NK-92 treated with Interleukin-12 subunit alpha and Interleukin-12 subunit beta, amount 100 ng/mL, for 24 hours (cell line): Measurements from ENCODE around the gene AKT1.
"Not testable (repeated sequence)": the region's sequence is repeated elsewhere in the genome, so short reads cannot be mapped to it uniquely, and the experiment has no call there.

Source experiments
- DNase-seq: peaks from one replicate; lab custom pipeline; 2025; lab: John Stamatoyannopoulos, UW

The AKT1 gene

DNA sequence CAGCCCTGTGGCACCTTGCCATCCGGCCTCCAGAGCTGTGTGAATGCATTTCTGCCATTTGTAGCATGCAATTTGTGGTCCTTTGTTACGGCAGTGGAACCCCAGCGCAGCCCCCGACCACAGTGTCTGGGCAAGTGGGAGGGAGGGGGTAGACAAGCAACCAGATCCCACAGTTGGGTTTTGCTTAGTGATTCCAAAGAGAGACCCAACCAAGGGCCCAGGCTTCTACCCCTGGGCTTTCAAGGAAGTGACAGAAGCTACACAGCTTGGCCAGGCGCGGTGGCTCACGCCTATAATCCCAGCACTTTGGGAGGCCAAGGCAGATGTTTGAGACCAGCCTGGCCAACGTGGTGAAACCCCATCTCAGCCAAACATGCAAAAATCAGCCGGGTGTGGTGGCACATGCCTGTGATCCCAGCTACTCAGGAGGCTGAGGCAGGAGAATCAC lies 23.2 kb upstream of the AKT1 start:
- DNase-seq, result no peak

DNA sequence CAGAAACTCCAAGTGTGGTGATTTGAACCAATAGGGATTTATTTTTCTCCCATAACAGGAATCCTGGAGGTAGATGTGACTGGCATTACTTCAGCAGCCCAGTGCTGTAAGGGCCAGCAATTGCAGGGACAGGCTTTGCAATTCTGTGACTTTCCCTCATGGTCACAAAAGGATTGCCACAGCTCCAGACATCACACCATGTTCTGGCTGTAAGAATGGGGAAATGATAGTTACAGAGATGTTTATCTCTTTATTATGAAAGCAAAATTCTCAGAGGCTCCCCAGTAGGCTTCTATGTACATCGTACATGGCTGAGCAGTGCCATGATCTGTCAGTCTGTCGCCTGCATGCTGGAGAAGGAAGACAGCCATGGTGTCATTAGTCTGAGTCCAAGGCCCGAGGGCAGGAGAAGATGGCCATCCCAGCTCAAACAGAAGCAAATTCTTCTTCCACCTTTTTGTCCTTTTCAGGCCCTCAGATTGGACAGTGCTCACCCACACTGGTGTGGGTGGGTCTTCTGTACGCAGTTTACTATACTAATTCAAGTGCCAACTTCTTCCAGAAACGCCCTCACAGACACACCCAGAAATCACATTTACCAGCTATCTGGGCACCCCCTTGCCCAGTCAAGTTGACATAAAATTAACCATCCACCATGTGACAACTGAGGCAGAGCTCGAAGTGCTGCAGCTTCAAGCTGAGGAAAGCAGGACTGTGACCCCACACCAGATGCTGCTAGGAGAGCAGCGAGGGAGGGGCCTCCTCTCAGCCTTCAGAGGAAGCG lies 22.6 kb upstream of the AKT1 start:
- no peak for DNase-seq

DNA sequence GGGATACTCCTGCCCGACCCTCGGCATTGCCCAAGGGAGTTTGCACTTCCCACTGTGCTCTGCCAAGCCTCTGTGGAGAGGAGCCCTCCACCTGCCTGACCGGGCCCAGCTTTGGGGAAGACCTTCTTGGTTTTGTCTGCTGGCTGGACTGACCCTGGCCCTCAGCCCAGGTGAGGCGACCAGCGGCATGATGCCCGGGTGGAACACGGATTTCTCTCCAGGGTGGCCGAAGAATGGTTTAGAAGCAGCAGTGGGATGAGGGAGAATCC lies 21.0 kb upstream of the AKT1 start:
- DNase-seq, result no peak

DNA sequence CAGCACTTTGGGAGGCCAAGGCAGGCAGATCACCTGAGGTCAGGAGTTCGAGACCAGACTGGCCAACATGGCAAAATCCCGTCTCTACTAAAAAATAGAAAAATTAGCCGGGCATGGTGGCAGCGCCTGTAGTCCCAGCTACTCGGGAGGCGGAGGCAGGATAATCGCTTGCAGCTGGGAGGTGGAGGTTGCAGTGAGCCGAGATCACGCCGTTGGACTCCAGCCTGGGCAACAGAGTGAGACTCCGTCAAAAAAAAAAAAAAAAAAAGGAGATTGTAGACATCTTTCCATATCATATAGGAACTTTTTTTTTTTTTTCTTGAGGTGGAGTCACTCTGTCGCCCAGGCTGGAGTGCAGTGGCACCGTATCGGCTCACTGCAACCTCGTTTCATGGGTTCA lies 19.2 kb upstream of the AKT1 start:
- not testable (repeated sequence) for DNase-seq

DNA sequence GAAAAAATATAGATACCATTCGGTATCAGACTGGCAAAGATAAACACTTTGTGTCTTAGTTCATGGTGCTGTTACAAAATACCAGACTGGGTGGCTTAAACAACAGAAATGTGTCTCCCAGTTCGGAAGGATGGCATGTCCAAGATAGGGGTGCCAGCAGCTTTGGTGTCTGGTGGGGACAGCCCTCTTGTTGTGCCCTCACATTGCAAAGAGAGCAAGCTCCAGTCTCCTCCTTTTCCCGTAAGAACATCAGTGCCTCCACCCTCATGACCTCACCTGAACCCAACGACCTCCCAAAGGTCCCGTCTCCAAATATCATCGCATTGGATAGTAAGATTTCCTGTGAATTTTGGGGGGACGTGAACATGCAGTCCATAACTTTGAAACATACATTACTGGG lies 17.7 kb upstream of the AKT1 start:
- DNase-seq, result no peak

DNA sequence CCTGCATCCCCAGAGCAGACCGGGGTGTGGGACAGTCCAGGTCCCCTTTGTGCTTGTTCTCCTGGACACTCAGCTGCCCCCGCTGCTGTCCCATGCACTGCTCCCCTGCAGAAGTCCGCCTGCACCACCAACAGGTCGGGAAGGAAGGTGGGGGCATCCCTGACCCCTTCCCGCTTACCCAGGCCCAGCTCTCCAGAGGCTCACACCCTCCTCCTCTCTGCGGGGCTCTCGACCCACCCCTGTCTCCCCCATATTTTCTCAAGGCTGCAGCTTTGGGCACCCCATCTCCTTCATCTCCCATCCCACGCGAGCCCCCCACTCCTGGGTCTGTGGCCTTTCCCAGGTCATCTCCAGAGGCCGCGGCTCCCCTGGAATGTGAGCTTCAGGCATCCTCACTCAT lies 14.8 kb upstream of the AKT1 start:
- no peak for DNase-seq

DNA sequence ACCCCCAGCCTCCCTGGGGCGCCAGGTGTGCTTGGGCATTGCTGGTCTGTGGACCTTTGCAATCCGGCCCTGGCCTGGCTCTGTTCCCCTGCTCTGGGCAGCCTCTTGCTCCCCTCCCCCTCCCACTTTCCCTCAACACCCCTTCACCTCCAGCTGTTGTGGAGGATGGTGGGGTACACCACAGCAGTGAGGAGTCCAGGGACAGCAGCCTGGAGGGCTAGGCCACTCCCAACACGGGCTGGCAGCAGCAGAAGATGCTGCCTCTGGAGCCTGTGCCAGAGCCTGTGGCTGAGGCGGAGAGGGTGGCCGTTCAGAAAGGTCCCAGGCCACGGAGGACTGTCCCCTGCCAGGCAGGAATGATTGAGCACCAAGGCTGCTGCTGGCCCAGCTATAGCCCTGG lies 12.9 kb upstream of the AKT1 start:
- no peak for DNase-seq

DNA sequence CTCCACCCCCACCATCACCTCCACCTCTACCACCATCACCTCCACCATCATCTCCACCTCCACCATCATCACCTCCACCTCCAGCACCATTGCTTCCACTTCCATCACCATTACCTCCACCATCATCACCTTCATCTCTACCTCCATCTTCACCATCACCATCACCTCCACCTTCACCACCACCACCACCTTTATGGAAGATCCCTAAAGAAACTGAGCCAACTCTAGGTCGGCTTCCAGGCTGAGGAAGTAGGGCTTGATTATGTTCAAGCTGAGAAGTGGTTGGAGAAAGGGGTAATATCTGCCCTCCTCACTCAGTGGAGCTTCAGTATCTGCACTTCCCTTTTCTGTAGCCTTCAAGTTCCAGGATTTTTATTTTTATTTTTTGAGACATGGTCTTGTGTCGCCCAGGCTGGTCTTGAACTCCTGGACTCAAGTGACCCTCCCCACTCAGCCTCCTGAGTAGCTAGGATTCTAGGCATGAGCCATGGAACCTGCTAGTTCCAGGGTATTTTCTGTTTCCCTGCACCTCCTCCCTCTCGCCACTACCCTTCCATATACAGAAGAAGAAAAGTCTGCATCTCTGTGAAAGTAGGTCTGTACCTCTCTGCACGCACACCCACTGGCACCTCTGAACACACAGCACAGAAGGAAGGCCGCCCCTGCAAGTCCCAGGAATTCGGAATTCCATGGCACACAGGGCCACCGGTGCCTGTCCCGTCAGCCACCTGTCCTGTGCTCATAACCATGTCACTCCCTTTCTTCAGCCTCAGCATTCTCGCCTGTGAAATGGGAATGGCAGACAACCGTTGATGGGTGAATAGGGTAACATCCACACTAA lies 11.3 kb upstream of the AKT1 start:
- DNase-seq, result no peak

DNA sequence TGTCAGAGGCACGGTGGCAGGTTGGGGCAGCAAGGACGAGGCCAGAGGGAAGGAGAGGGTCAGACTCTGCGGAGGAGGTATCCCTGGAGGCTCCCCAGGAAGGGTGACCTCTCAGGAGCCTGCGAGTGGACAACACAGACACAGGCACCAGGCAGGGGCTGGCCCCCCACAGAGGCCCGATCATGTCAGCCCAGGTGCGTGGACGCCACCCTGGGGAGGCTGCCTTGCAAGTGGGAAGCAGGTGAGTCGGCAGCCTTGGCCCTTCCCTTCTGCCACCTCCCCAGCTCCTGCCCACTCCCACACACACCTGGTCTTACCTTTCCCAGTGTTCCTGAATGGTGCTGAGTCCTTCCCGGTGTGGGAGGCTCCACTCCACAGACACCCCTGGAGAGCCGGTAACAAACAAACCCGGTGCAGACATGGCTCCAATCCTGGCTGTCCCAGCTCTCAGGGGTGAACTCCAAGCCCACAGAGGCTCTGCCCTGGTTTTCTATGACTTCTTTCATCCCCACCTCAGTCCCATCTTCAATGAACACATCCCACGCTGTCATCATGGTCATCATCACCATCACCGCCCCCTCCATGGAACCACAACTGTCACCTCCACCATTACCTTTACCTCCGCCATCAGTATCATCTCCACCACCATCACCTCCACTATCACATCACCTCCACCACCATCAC lies 10.5 kb upstream of the AKT1 start:
- DNase-seq, result no peak

DNA sequence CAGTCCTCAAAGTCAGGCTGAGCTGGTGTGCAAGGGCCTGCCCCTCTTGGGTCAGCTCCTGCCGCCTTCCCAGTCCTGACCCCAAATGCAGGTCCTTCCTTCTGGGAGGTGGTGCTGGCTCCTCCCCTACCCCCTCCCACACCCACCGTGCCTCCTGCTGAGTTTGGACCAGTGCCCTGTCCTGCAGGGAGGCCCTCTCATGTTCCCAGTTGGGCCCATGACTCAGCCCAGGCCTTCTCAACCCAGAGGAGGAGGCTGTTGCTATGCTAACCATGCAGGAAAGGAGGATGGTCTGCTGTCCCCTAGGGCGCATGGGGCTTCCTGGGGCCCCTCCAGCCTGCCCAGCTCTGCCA lies 9.8 kb upstream of the AKT1 start:
- no peak for DNase-seq

DNA sequence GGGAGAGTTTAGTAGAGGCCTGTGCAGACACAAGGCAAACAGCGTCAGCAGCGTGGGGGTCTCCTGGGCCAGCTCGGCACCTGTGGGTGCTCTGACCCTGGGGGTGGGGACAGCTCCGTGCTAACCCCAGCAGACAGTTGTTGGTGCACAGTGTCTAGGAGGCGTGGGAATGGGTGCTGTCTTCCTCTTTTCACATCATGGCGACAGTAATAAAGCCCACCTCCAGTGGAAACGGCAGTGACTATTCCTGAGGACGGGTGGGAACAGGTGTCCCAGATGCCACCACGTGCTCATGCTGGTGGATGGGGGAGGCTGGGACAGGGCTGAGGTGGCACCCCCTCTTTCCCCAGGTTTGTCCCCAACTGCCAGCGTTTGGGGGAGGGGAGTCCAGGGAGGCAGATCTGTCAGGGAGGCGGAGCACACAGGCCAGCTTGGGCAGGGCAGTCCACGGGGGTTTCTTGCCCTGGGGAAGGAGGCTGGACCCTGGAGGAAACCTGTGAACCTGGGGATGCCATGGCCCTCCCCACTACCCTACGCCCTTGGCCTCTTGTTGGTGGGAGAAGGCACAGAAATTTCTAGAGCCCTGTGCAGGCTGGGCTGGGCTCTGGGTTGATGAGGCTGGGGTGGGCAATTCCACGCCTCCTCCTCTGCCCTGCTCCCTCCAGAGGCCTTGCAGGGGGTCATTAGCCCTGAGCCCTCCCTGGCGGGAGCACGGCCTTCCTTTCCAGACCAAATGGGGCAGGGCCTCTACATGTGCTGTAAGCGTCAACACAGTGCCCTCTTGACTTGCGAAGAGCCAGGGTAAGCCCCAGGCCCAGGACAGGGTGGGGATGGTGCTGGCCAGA lies 9.2 kb upstream of the AKT1 start:
- no peak for DNase-seq

DNA sequence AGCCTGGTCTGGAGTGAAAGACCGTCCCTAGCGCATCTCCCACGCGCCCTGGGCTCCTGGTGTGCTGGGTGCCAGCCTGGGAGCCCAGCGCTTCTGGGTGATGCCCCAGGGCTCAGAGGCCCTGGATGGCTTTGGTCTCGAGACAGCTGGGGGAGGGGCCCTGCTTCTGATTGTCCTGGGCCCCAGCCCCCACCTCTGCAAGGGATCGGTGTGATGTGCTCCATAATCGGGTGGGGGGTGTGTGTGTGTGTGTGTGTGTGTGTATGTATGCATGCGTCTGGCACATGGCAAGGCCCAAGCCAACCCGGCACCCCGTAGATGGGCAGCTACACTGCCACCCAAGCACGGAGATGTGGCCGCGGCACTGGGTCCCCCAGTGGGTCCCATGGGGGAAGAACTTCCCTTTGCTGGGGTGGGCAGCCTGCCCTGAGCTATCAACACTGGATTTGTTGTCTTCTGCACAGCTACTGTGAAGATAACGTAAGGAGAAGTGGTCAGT lies 8.4 kb upstream of the AKT1 start:
- DNase-seq, result no peak

DNA sequence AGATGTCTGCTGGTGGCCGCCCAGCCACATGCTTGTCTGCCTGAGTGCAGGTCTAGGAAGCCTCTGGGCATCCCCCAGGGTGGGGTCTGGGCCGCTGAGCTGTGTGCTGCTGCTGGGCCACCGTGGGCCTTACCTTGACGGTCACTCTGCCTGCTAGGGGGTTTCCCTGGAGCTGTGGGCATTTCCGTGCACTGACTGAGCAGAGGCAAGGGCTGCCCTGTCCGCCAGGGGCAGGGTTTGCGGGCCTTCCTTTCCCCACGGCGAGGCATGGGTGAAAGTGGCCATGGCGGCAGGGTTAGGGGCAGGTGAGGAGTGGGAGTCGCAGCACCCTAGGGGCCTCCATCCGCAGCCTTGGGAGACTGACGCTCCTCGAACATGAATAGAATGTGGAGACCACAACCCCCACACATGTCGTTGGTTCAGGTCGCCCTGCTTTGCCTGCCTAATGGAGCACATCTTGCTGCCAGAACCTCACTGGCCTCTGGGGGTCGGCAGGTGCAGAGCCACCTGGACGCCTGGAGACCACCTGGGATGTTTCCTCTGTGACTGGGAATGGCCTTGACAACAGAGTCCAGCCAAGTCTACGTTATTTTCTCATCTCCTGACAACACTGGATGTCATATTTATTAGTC lies 7.8 kb upstream of the AKT1 start:
- no peak for DNase-seq

DNA sequence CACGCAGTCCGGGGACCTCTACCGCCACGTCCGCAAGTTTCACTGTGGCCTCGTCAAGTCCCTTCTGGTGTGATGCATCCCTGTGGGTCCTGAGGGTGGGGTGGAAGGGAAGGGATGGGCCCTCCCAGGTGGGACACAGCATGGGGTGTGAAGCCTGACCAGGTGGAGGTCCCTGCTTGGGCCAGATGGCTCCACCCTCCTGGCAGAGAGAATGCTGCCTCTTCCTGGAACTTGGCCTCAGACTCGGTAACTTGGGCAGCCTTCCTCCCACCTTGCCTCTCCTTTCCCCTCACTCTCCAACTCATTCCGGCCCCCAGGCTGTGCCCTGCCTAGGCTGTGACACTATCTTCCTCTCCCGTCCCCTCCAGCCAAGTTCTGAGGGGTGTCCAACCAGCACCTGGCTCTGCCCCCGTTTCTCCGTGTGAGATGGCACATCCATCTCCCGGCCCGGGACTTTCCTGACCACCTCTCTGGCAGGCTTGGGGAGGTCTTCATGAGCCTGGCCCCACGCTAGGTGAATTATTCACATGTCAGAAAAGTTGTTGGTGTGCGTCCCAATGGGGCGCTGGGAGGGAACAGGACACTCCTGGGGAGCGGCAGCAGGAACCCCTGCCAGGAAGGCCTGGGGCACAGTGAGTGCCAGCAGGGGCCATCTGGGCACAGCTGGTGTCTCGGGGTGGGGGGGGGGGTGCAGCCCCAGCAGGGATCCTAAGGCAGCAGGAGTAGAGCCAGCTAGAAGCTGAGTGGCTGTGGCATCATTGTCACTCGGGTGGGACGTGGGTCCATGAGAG lies 7.0 kb upstream of the AKT1 start:
- no peak for DNase-seq

DNA sequence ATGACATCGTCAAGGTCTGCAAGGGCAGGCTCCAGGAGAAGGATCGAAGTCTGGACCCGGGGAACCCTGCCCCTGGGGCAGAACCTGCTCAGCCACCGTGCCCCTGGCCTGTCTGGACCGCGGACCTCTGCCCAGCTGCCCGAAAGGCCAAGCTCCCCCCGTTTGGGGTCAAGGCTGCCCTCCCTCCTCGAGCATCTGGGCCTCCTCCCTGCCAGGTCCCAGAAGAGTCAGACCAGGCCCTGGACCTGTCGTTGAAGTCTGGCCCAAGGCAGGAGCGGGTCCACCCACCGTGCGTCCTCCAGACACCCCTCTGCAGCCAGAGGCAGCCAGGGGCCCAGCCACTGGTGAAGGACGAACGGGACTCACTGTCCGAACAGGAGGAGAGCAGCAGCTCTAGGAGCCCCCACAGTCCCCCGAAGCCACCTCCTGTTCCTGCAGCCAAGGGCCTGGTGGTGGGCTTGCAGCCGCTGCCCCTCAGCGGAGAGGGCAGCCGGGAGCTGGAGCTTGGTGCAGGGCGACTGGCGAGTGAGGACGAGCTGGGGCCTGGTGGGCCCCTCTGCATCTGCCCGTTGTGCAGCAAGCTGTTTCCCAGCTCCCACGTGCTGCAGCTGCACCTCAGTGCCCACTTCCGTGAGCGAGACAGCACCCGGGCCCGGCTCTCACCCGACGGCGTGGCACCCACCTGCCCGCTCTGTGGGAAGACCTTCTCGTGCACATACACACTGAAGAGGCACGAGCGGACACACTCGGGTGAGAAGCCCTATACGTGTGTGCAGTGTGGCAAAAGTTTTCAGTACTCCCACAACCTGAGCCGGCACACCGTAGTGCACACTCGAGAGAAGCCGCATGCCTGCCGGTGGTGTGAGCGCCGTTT lies 6.2 kb upstream of the AKT1 start:
- DNase-seq, result no peak

DNA sequence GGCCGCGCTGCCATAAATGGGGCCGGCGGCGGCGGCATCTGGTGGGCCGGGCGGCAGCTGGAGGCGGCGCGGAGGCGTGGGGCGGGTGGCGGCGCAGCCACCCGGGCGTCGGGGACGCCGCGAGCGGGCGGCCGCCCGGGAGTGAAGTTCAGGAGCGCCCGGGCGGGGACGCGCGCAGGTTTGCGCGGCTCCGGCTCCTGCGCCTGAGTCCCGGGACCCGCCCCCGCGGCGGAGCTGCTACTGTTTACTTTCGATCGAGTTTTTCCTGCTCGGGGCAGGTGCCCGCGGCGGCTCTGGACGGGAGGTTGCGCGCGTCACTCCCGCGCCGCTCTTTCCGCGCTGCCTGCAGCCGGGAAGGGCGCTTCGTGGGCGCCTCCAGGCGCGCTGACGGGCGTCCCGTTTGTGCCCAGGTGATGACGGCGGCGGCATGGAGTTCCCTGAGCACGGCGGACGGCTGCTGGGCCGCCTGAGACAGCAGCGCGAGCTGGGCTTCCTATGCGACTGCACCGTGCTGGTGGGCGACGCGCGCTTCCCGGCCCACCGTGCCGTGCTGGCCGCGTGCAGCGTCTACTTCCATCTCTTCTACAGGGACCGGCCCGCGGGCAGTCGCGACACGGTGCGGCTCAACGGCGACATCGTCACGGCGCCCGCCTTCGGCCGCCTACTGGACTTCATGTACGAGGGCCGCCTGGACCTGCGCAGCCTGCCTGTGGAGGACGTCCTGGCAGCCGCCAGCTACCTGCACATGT lies 5.4 kb upstream of the AKT1 start, which contains the start of gene ZBTB42:
TSS of gene ZBTB42 (plus strand) at position 331 of the 749 bp plus-strand sequence. CDS start at position 428, 97 bp downstream.
- no peak for DNase-seq

DNA sequence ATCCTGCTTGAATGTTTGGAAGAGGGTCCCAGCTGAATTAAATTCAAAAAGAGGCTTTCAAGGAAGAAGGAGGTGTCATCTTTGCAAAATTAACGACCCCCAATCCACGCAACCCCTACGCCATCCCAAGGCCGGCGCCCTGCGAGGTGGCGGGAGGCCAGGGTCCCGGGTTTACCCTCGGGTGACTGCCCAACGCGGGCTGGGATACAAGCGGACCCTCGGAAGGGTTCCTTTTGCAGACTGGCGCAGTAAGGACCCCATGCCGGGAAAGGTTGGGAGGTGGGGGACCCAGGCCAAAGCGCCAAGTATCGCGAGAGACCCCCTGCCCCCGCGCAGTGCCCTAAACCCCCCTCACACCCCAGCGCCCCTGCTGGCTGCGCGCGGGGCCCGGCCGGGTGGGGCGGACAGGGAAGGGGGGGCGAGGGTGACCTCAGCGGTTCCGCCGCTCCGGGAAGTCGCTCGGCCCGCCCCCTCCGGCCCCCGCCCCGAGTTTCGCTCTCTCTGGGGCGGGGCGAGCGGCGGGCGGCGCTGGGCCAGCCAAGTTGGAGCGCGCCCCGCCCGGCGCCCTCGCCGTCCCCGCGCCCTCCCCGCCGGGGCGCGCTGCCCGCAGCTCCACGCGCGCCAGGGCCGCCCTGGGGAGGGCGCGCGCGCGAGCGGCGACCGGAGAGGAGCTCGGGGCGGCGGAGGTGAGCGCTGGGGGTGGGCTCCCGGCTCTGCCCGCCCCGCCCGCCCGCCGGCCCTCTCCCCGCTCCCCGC lies 4.6 kb upstream of the AKT1 start:
- DNase-seq, result no peak
